ENCODE measurements around the gene TBXA2R. TPM values are rescaled to one million over a fixed set of nuclear protein-coding genes. Genes with fewer than 3 reads are reported as not detected.

The TBXA2R gene
- total and polyA plus RNA-seq, 2 experiments from 2014 or later: 0.70 to 2.0 TPM

GRCh38 chr19:3546119-3546518 is 60.6 kb downstream of the TBXA2R start:
- no peak overlapping the region for H3K27ac ChIP-seq
- no peak overlapping the region for H3K4me3 ChIP-seq
- TF ChIP-seq EZH2 (IDR thresholded peaks at IDR 0.05; ENCODE audit: borderline replicate concordance) (no peak), CTCF (IDR thresholded peaks at IDR 0.05; ENCODE audit: poor library complexity) (no peak), EZH2phosphoT487 (IDR thresholded peaks at IDR 0.05; ENCODE audit: low read depth, severe bottlenecking, unreplicated experiment) (no peak)
- H3K27me3 ChIP-seq: no peaks in the 10 kb centered on the region
- no peak for DNase-seq (ENCODE audit: low spot score)
- 93% methylated on average over 22 of the region's 23 CpGs for WGBS (ENCODE audit: low lambda C conversion rate, missing lambda C conversion rate)
- no peaks in the 10 kb centered on the region for H3K79me2 ChIP-seq
- H3K4me1 ChIP-seq (ENCODE audit: insufficient read depth): no peaks in the 10 kb centered on the region
- no peaks in the 10 kb centered on the region for H4K20me1 ChIP-seq (ENCODE audit: insufficient read depth, poor library complexity, severe bottlenecking)
- H3K9me3 ChIP-seq (ENCODE audit: low read depth): no peaks in the 10 kb centered on the region
- no peaks in the 10 kb centered on the region for H3K9me2 ChIP-seq (replicated peaks; ENCODE audit: insufficient read depth)
- H2AFZ ChIP-seq: no peak overlapping the region
- no peak overlapping the region for H3K4me2 ChIP-seq
- no peaks in the 10 kb centered on the region for H3K36me3 ChIP-seq (replicated peaks; ENCODE audit: insufficient read depth, low read depth)

GRCh38 chr19:3545669-3546034 is 61.0 kb downstream of the TBXA2R start:
- H3K27me3 ChIP-seq: no peaks in the 10 kb centered on the region
- no peaks in the 10 kb centered on the region for H4K20me1 ChIP-seq (ENCODE audit: insufficient read depth, poor library complexity, severe bottlenecking)
- no peak for TF ChIP-seq EZH2 (IDR thresholded peaks at IDR 0.05; ENCODE audit: borderline replicate concordance)
- no peak for TF ChIP-seq CTCF (IDR thresholded peaks at IDR 0.05; ENCODE audit: poor library complexity)
- no peak for TF ChIP-seq EZH2phosphoT487 (IDR thresholded peaks at IDR 0.05; ENCODE audit: low read depth, severe bottlenecking, unreplicated experiment)
- H3K36me3 ChIP-seq (replicated peaks; ENCODE audit: insufficient read depth, low read depth): no peaks in the 10 kb centered on the region
- no peak for DNase-seq (ENCODE audit: low spot score)
- H3K4me1 ChIP-seq (ENCODE audit: insufficient read depth): no peaks in the 10 kb centered on the region
- H3K4me2 ChIP-seq: no peak overlapping the region
- 89% methylated on average over 10 of the region's 10 CpGs for WGBS (ENCODE audit: low lambda C conversion rate, missing lambda C conversion rate)
- H3K4me3 ChIP-seq: no peak overlapping the region
- no peak overlapping the region for H3K27ac ChIP-seq
- H3K9me2 ChIP-seq (replicated peaks; ENCODE audit: insufficient read depth): no peaks in the 10 kb centered on the region
- no peak overlapping the region for H2AFZ ChIP-seq
- H3K79me2 ChIP-seq: no peaks in the 10 kb centered on the region
- H3K9me3 ChIP-seq (ENCODE audit: low read depth): no peaks in the 10 kb centered on the region

GRCh38 chr19:3544742-3545668 is 61.7 kb downstream of the TBXA2R start:
- no peaks in the 10 kb centered on the region for H4K20me1 ChIP-seq (ENCODE audit: insufficient read depth, poor library complexity, severe bottlenecking)
- no peak overlapping the region for H3K4me2 ChIP-seq
- H3K9me2 ChIP-seq (replicated peaks; ENCODE audit: insufficient read depth): no peaks in the 10 kb centered on the region
- WGBS (ENCODE audit: low lambda C conversion rate, missing lambda C conversion rate): 62% methylated on average over 17 of the region's 30 CpGs
- no peaks in the 10 kb centered on the region for H3K4me1 ChIP-seq (ENCODE audit: insufficient read depth)
- H3K36me3 ChIP-seq (replicated peaks; ENCODE audit: insufficient read depth, low read depth): no peaks in the 10 kb centered on the region
- no peak overlapping the region for H3K27ac ChIP-seq
- H3K79me2 ChIP-seq: no peaks in the 10 kb centered on the region
- peak; percentile 58 for DNase-seq (ENCODE audit: low spot score)
- no peak overlapping the region for H3K4me3 ChIP-seq
- H2AFZ ChIP-seq: no peak overlapping the region
- TF ChIP-seq EZH2 (IDR thresholded peaks at IDR 0.05; ENCODE audit: borderline replicate concordance): no peak
- peak; percentile 85 for TF ChIP-seq CTCF (IDR thresholded peaks at IDR 0.05; ENCODE audit: poor library complexity)
- TF ChIP-seq EZH2phosphoT487 (IDR thresholded peaks at IDR 0.05; ENCODE audit: low read depth, severe bottlenecking, unreplicated experiment): no peak
- H3K27me3 ChIP-seq: no peaks in the 10 kb centered on the region
- H3K9me3 ChIP-seq (ENCODE audit: low read depth): no peaks in the 10 kb centered on the region

Small RNA genes within 50 kb of the gene (small RNA-seq; reads per million reads assigned to genes)
- gene AC005786.1: not detected

Other genes starting within 250 kb of the TBXA2R start
- gene NFIC, start 240.3 kb downstream of the TBXA2R start, total RNA-seq: 7.1 and 7.8 TPM in 2 replicates
- gene NFIC, start 240.3 kb downstream of the TBXA2R start, polyA plus RNA-seq: 20.9 and 30.5 TPM in 2 replicates
- 81.2 and 85.5 TPM in 2 replicates for gene SMIM24, start 126.3 kb downstream of the TBXA2R start, total RNA-seq
- 114 and 151 TPM in 2 replicates for gene SMIM24, start 126.3 kb downstream of the TBXA2R start, polyA plus RNA-seq
- gene SMIM44, start 123.4 kb downstream of the TBXA2R start, total RNA-seq: not detected in 2 replicates
- gene SMIM44, start 123.4 kb downstream of the TBXA2R start, polyA plus RNA-seq: not detected in 2 replicates
- gene DOHH, start 106.2 kb downstream of the TBXA2R start, total RNA-seq: 10.9 and 14.9 TPM in 2 replicates
- 17.6 and 28.2 TPM in 2 replicates for gene DOHH, start 106.2 kb downstream of the TBXA2R start, polyA plus RNA-seq
- gene FZR1, start 100.6 kb downstream of the TBXA2R start, total RNA-seq: 18.1 and 32.1 TPM in 2 replicates
- 51.0 and 51.9 TPM in 2 replicates for gene FZR1, start 100.6 kb downstream of the TBXA2R start, polyA plus RNA-seq
- gene TEKTIP1, start 67.7 kb downstream of the TBXA2R start, total RNA-seq: not detected in 2 replicates
- gene TEKTIP1, start 67.7 kb downstream of the TBXA2R start, polyA plus RNA-seq: 1.4 and 1.5 TPM in 2 replicates
- gene MFSD12, start 49.3 kb downstream of the TBXA2R start, total RNA-seq: 39.3 and 44.7 TPM in 2 replicates
- 57.7 and 63.5 TPM in 2 replicates for gene MFSD12, start 49.3 kb downstream of the TBXA2R start, polyA plus RNA-seq
- gene HMG20B, start 33.9 kb downstream of the TBXA2R start, total RNA-seq: 61.4 and 62.6 TPM in 2 replicates
- 82.3 and 105 TPM in 2 replicates for gene HMG20B, start 33.9 kb downstream of the TBXA2R start, polyA plus RNA-seq
- 0.04 TPM in 1 of 2 replicates, not detected in the other for gene GIPC3, start 21.4 kb downstream of the TBXA2R start, total RNA-seq
- 0.19 and 0.28 TPM in 2 replicates for gene GIPC3, start 21.4 kb downstream of the TBXA2R start, polyA plus RNA-seq
- gene CACTIN, start 19.9 kb upstream of the TBXA2R start, total RNA-seq: 15.5 and 18.3 TPM in 2 replicates
- 15.7 and 18.3 TPM in 2 replicates for gene CACTIN, start 19.9 kb upstream of the TBXA2R start, polyA plus RNA-seq
- gene PIP5K1C, start 93.6 kb upstream of the TBXA2R start, total RNA-seq: 13.7 and 20.7 TPM in 2 replicates
- 33.5 and 37.1 TPM in 2 replicates for gene PIP5K1C, start 93.6 kb upstream of the TBXA2R start, polyA plus RNA-seq
- 23.7 and 24.4 TPM in 2 replicates for gene TJP3, start 101.5 kb upstream of the TBXA2R start, total RNA-seq
- gene TJP3, start 101.5 kb upstream of the TBXA2R start, polyA plus RNA-seq: 49.2 and 56.9 TPM in 2 replicates
- 20.7 and 27.1 TPM in 2 replicates for gene APBA3, start 154.8 kb upstream of the TBXA2R start, total RNA-seq
- gene APBA3, start 154.8 kb upstream of the TBXA2R start, polyA plus RNA-seq: 25.5 and 29.0 TPM in 2 replicates
- gene MRPL54, start 155.8 kb upstream of the TBXA2R start, total RNA-seq: 39.0 and 42.2 TPM in 2 replicates
- 71.2 and 86.8 TPM in 2 replicates for gene MRPL54, start 155.8 kb upstream of the TBXA2R start, polyA plus RNA-seq
- gene RAX2, start 165.4 kb upstream of the TBXA2R start, total RNA-seq: not detected in 2 replicates
- 0.22 TPM in 1 of 2 replicates, not detected in the other for gene RAX2, start 165.4 kb upstream of the TBXA2R start, polyA plus RNA-seq
- gene MATK, start 179.5 kb upstream of the TBXA2R start, total RNA-seq: not detected in 2 replicates
- 0.34 and 0.50 TPM in 2 replicates for gene MATK, start 179.5 kb upstream of the TBXA2R start, polyA plus RNA-seq